Testis (tissue), 2 donors: ENCODE measurements around the gene SNRPA.

Source experiments
- CTCF ChIP-seq, 3 experiments: fragments of 450-650 bp in 2 of 3; fragments of 200-600 bp in 1 of 3; sonication (generic) in 1 of 3; IDR thresholded peaks; one replicate each; pipeline ENCODE4 v1.5.1; 2016 to 2019; ENCODE audit warnings: antibody characterized with exemption in 3 of 3, mild to moderate bottlenecking in 2 of 3, moderate library complexity in 1 of 3
- POLR2A ChIP-seq: fragments of 450-650 bp; IDR thresholded peaks from one replicate; pipeline ENCODE4 v1.6.1; 2017; ENCODE audit warnings: antibody characterized with exemption, mild to moderate bottlenecking, moderate library complexity

GRCh38 chr19:40806423-40807146 lies 55.6 kb downstream of the SNRPA start:
- TF ChIP-seq CTCF (IDR thresholded peaks at IDR 0.05): peak; percentile 67 to 74 (median 71)
- TF ChIP-seq POLR2A: no peak
